ENCODE data around the gene OXSR1.
"Not testable (repeated sequence)": the region's sequence is repeated elsewhere in the genome, so short reads cannot be mapped to it uniquely, and the experiment has no call there.

Gene OXSR1

DNA sequence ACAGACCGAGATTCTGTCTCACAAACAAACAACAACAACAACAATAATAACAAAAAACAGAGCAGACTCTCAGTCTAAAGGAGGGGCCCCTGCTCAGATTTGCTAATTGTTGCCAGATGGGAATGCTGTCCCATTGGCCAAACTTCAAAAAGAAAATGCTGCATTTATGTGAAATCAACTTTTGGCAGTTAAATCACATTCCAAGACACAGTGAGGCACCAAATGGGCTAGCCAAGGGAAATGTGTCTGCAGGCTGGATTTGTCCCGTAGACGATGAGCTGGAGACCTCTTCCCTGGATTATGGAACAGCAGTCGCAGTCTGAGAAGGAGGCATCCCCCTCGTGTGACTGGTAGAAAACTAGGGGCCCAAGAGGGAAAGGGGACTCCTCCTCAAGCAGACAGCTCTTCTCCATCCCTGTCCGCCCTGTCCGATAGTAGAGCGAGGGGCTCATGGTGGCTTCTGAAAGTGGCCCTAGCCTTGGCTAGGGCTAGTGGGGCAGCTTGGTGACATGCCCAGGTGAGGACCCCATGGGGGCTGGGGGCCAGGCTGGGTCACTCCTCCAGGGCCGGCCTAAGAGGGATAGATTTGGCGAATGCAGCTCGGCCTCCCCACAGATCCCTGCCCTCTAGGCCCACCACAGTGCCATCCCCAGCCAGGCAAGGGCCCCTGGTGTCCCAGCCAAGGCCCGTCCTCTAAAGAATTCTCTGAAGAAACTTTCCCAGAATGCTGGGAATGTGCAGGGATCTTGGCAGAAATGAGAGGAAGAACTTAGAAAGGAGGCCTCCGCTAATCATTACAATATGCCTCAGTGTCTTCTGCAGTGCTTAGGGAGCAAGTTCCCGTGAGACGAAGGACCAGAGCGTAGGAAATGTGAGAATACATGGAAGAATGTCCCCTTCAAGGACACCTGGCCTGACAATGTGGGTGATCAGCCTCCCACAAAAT is 118.7 kb downstream of the OXSR1 start:
- ATAC-seq (ENCODE audit: insufficient read depth, low read depth): no peak
- Histone ChIP-seq H3K9ac (ENCODE audit: low read depth, low read length) (no peak overlapping the region), H3K27me3 (ENCODE audit: insufficient read depth, low read length, poor library complexity) (no peaks in the 10 kb centered on the region), H3K79me2 (ENCODE audit: insufficient read depth, low read length) (no peaks in the 10 kb centered on the region), H3K4me1 (ENCODE audit: insufficient read depth, low read length) (no peaks in the 10 kb centered on the region), H2AFZ (ENCODE audit: low read depth, low read length) (no peak overlapping the region), H4K20me1 (ENCODE audit: insufficient read depth, low read length) (no peaks in the 10 kb centered on the region), H3K4me2 (ENCODE audit: insufficient read depth, low read length) (no peak overlapping the region), H3K9me3 (ENCODE audit: insufficient read depth, low read length, severe bottlenecking) (no peaks in the 10 kb centered on the region), H3K36me3 (ENCODE audit: insufficient read depth, low read length) (no peaks in the 10 kb centered on the region), H3K4me3 (ENCODE audit: low read depth in 1 of 2, low read length in 2 of 2) (no peak overlapping the region), H3K27ac (ENCODE audit: low read length) (no peak overlapping the region)
- no peak for DNase-seq
- no peak for TF ChIP-seq EZH2 (IDR thresholded peaks at IDR 0.05; ENCODE audit: borderline replicate concordance, low read depth, low read length, severe bottlenecking)
- TF ChIP-seq, protein P1, sequence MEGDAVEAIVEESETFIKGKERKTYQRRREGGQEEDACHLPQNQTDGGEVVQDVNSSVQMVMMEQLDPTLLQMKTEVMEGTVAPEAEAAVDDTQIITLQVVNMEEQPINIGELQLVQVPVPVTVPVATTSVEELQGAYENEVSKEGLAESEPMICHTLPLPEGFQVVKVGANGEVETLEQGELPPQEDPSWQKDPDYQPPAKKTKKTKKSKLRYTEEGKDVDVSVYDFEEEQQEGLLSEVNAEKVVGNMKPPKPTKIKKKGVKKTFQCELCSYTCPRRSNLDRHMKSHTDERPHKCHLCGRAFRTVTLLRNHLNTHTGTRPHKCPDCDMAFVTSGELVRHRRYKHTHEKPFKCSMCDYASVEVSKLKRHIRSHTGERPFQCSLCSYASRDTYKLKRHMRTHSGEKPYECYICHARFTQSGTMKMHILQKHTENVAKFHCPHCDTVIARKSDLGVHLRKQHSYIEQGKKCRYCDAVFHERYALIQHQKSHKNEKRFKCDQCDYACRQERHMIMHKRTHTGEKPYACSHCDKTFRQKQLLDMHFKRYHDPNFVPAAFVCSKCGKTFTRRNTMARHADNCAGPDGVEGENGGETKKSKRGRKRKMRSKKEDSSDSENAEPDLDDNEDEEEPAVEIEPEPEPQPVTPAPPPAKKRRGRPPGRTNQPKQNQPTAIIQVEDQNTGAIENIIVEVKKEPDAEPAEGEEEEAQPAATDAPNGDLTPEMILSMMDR (IDR thresholded peaks at IDR 0.05; ENCODE audit: borderline replicate concordance, extremely low read depth, low read length, poor library complexity, severe bottlenecking): no peak

DNA sequence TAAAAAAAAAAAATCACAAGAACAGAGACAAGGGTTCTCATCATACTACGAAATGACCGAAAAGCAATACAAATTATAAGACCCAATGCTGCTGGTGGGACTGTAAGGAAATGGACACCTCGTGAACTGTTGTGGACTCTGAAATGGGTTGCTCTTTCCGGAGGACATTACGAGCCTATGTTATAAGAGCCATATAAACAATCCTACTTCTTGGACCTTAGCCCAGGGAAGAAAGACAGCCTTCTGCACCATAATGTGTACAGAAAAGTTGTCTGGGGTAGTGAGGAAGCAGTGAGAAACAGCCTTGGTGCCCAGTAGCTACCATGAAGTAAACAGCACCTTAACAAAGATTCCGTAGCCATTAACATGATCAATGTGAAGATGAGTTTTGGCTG is 119.4 kb downstream of the OXSR1 start:
- H3K4me2 ChIP-seq (ENCODE audit: insufficient read depth, low read length): no peak overlapping the region
- no peak overlapping the region for H3K9ac ChIP-seq (ENCODE audit: low read depth, low read length)
- no peaks in the 10 kb centered on the region for H3K4me1 ChIP-seq (ENCODE audit: insufficient read depth, low read length)
- H3K36me3 ChIP-seq (ENCODE audit: insufficient read depth, low read length): no peaks in the 10 kb centered on the region
- H2AFZ ChIP-seq (ENCODE audit: low read depth, low read length): no peak overlapping the region
- no peak overlapping the region for H3K4me3 ChIP-seq (ENCODE audit: low read depth in 1 of 2, low read length in 2 of 2)
- H3K79me2 ChIP-seq (ENCODE audit: insufficient read depth, low read length): no peaks in the 10 kb centered on the region
- H4K20me1 ChIP-seq (ENCODE audit: insufficient read depth, low read length): no peaks in the 10 kb centered on the region
- ATAC-seq (ENCODE audit: insufficient read depth, low read depth) (no peak), DNase-seq (no peak)
- H3K9me3 ChIP-seq (ENCODE audit: insufficient read depth, low read length, severe bottlenecking): no peaks in the 10 kb centered on the region
- H3K27me3 ChIP-seq (ENCODE audit: insufficient read depth, low read length, poor library complexity): no peaks in the 10 kb centered on the region
- no peak overlapping the region for H3K27ac ChIP-seq (ENCODE audit: low read length)
- TF ChIP-seq, protein P1 (IDR thresholded peaks at IDR 0.05; ENCODE audit: borderline replicate concordance, extremely low read depth, low read length, poor library complexity, severe bottlenecking): no peak
- no peak for TF ChIP-seq EZH2 (IDR thresholded peaks at IDR 0.05; ENCODE audit: borderline replicate concordance, low read depth, low read length, severe bottlenecking)

DNA sequence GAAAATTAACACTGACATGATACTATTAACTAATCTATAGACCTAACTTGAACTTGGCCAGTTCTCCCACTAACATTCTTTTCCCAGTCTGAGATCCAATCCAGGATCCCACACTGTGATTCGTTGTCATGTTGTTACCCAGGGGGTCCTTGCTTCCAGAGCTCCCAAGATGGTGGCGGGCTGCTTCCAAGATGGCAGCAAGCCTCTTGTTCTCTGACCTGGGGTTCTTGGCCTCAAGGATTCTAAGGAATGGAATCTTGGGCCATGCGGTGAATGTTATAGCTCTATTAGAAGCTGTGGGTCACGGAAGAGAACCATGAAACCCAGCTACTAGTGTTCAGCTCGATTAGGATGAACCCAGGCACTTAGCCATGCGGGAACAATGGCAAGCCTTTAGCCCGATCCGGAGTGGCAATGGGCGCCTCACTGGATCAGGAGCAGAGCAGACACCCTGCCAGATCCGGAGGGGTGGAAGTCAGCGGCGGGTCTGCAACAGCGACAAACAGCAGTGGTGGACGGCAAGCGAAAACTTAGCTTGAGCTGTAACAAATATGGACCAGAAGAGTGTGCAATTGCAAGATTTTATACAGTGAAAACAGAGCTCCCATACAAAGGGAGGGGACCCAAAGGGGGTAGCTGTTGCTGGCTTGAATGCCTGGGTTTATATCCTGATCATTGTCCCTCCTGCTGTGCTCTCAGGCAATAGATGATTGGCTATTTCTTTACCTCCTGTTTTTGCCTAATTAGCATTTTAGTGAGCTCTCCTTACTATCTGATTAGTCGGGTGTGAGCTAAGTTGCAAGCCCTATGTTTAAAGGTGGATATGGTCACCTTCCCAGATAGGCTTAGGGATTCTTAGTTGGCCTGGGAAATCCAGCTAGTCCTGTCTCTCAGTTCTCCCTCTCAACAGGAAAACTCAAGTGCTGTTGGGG is 124.2 kb downstream of the OXSR1 start:
- H4K20me1 ChIP-seq (ENCODE audit: insufficient read depth, low read length); ATAC-seq (ENCODE audit: insufficient read depth, low read depth); H3K4me2 ChIP-seq (ENCODE audit: insufficient read depth, low read length); H3K27me3 ChIP-seq (ENCODE audit: insufficient read depth, low read length, poor library complexity); H3K9ac ChIP-seq (ENCODE audit: low read depth, low read length); H3K4me1 ChIP-seq (ENCODE audit: insufficient read depth, low read length); H2AFZ ChIP-seq (ENCODE audit: low read depth, low read length); H3K36me3 ChIP-seq (ENCODE audit: insufficient read depth, low read length); H3K4me3 ChIP-seq (ENCODE audit: low read depth in 1 of 2, low read length in 2 of 2); H3K9me3 ChIP-seq (ENCODE audit: insufficient read depth, low read length, severe bottlenecking); DNase-seq; H3K79me2 ChIP-seq (ENCODE audit: insufficient read depth, low read length); H3K27ac ChIP-seq (ENCODE audit: low read length): not testable (repeated sequence)

DNA sequence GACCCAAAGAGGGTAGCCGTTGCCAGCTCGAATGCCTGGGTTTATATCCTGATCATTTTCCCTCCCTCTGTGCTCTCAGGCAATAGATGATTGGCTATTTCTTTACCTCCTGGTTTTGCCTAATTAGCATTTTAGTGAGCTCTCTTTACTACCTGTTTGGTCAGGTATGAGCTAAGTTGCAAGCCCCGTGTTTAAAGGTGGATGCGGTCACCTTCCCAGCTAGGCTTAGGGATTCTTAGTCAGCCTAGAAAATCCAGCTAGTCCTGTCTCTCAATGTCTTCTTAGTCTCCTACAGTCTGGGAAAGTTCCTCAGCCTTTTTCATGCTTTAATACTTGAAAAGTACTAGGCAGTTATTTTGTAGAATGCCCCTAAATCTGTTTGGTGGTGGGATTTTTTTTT is 131.7 kb downstream of the OXSR1 start:
- H3K4me1 ChIP-seq (ENCODE audit: insufficient read depth, low read length); H3K9ac ChIP-seq (ENCODE audit: low read depth, low read length); H3K27ac ChIP-seq (ENCODE audit: low read length); H3K4me2 ChIP-seq (ENCODE audit: insufficient read depth, low read length); H4K20me1 ChIP-seq (ENCODE audit: insufficient read depth, low read length); H3K36me3 ChIP-seq (ENCODE audit: insufficient read depth, low read length); H3K27me3 ChIP-seq (ENCODE audit: insufficient read depth, low read length, poor library complexity); H3K9me3 ChIP-seq (ENCODE audit: insufficient read depth, low read length, severe bottlenecking); DNase-seq; H3K79me2 ChIP-seq (ENCODE audit: insufficient read depth, low read length); H2AFZ ChIP-seq (ENCODE audit: low read depth, low read length); ATAC-seq (ENCODE audit: insufficient read depth, low read depth); H3K4me3 ChIP-seq (ENCODE audit: low read depth in 1 of 2, low read length in 2 of 2): not testable (repeated sequence)
